Measurements from ENCODE around the gene PARVB. TPM values are rescaled to one million over a fixed set of nuclear protein-coding genes. Genes with fewer than 3 reads are reported as not detected.

PARVB gene
- total and polyA plus RNA-seq, 2 donors (not counting 3 experiments of a cell fraction or from before 2014, with no cell fraction given) = 155 to 162 TPM

- no peaks in the 10 kb centered on the region for H3K79me2 ChIP-seq (ENCODE audit: control insufficient read depth, insufficient read depth, low read length)
- no peak overlapping the region for H3K4me3 ChIP-seq (replicated peaks in 1 of 3; ENCODE audit: insufficient read depth in 1 of 3, low read depth in 1 of 3, low read length in 3 of 3)
- no peak overlapping the region for H3K9ac ChIP-seq (replicated peaks; ENCODE audit: extremely low read depth, insufficient read depth, low read length)
- ChIA-PET POLR2A (no interaction called here), CTCF (no interaction called here)
- peaks cover 5 to 26% of the 10 kb centered on the region in 2 experiments for H3K36me3 ChIP-seq (ENCODE audit: control insufficient read depth in 2 of 2, extremely low read depth in 1 of 2, insufficient read depth in 2 of 2, low read length in 2 of 2)
- H3K4me1 ChIP-seq (ENCODE audit: control insufficient read depth, extremely low read depth, insufficient read depth, low read length) = no peaks in the 10 kb centered on the region
- H3K9me1 ChIP-seq (replicated peaks; ENCODE audit: control insufficient read depth, extremely low read depth, insufficient read depth, low read length) = no peaks in the 10 kb centered on the region
- no peaks in the 10 kb centered on the region for H4K20me1 ChIP-seq (replicated peaks; ENCODE audit: control insufficient read depth, extremely low read depth, insufficient read depth, low read length)
- no TSS peak for BruUV-seq (replicated peaks)
- no peaks in the 10 kb centered on the region for H3K27me3 ChIP-seq (ENCODE audit: control insufficient read depth in 2 of 2, insufficient read depth in 2 of 2, low read length in 2 of 2)
- H3K4me2 ChIP-seq (ENCODE audit: insufficient read depth, low read length) = no peak overlapping the region
- H3K27ac ChIP-seq (ENCODE audit: insufficient read depth, low read depth, low read length) = no peak overlapping the region
- H3K9me3 ChIP-seq (replicated peaks; ENCODE audit: control insufficient read depth, insufficient read depth, low read length) = no peaks in the 10 kb centered on the region
- dilution Hi-C loops (cut with MboI; ENCODE audit: extremely low pct_ligation_motif_present, low sequenced_read_pairs) = no loop called here
- FAIRE-seq = no peak
- DNase-seq (ENCODE audit: low read depth, low spot score) = no peak
- intact Hi-C loops (cut with micrococcal nuclease) = no loop called here
- no peak overlapping the region for H2AFZ ChIP-seq (ENCODE audit: low read depth, low read length)
- TF ChIP-seq POLR2AphosphoS5 (IDR thresholded peaks at IDR 0.05; ENCODE audit: insufficient read depth, low read depth, low read length) (no peak), EZH2 (IDR thresholded peaks at IDR 0.05; ENCODE audit: borderline replicate concordance, low read depth, low read length, severe bottlenecking) (no peak), GATA2 (IDR thresholded peaks at IDR 0.05; ENCODE audit: insufficient read depth, insufficient read length, low read depth, low read length) (no peak), JUN (IDR thresholded peaks at IDR 0.05; ENCODE audit: borderline replicate concordance, insufficient read depth, insufficient read length, low read depth) (no peak), FOS (IDR thresholded peaks at IDR 0.05; ENCODE audit: borderline replicate concordance, insufficient read depth, low read length) (no peak), POLR2A (IDR thresholded peaks at IDR 0.05; ENCODE audit: low read depth, low read length) (no peak), MYC (IDR thresholded peaks at IDR 0.05; ENCODE audit: low read depth, low read length) (no peak)
- TF ChIP-seq, protein P1, sequence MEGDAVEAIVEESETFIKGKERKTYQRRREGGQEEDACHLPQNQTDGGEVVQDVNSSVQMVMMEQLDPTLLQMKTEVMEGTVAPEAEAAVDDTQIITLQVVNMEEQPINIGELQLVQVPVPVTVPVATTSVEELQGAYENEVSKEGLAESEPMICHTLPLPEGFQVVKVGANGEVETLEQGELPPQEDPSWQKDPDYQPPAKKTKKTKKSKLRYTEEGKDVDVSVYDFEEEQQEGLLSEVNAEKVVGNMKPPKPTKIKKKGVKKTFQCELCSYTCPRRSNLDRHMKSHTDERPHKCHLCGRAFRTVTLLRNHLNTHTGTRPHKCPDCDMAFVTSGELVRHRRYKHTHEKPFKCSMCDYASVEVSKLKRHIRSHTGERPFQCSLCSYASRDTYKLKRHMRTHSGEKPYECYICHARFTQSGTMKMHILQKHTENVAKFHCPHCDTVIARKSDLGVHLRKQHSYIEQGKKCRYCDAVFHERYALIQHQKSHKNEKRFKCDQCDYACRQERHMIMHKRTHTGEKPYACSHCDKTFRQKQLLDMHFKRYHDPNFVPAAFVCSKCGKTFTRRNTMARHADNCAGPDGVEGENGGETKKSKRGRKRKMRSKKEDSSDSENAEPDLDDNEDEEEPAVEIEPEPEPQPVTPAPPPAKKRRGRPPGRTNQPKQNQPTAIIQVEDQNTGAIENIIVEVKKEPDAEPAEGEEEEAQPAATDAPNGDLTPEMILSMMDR (IDR thresholded peaks at IDR 0.05; ENCODE audit: extremely low read depth in 1 of 2, insufficient read depth in 1 of 2, low read depth in 1 of 2, low read length in 2 of 2) = no peak
- TF ChIP-seq, protein P2, sequence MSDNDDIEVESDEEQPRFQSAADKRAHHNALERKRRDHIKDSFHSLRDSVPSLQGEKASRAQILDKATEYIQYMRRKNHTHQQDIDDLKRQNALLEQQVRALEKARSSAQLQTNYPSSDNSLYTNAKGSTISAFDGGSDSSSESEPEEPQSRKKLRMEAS (IDR thresholded peaks at IDR 0.05; ENCODE audit: insufficient read depth, insufficient read length) = no peak
Measured at GRCh38 chr22:44162960-44163359, 138.9 kb downstream of the PARVB start.

Measured in endothelial cell of umbilical vein (primary cell).